ENCODE results near the gene PNN.
"Not testable (repeated sequence)": the region's sequence is repeated elsewhere in the genome, so short reads cannot be mapped to it uniquely, and the experiment has no call there.

Gene PNN

GRCh38 chr14:39181026-39181692, 6.1 kb downstream of the PNN start:
- no peak for DNase-seq

GRCh38 chr14:39181693-39182047, 6.6 kb downstream of the PNN start:
- DNase-seq: no peak

GRCh38 chr14:39182770-39183684, 8.0 kb downstream of the PNN start:
- no peak for DNase-seq

GRCh38 chr14:39183685-39184003, 8.6 kb downstream of the PNN start:
- not testable (repeated sequence) for DNase-seq

GRCh38 chr14:39184628-39185255, 9.7 kb downstream of the PNN start:
- DNase-seq: no peak

GRCh38 chr14:39185256-39186049, 10.4 kb downstream of the PNN start:
- no peak for DNase-seq

- no peak for DNase-seq
Measured at GRCh38 chr14:39186941-39187525, 12.0 kb downstream of the PNN start.

- no peak for DNase-seq
Measured at GRCh38 chr14:39203659-39204606, 28.9 kb downstream of the PNN start.

GRCh38 chr14:39207430-39207829, 32.4 kb downstream of the PNN start:
- peak in 1 of 5 experiments; percentile 27 for DNase-seq

GRCh38 chr14:39211109-39211741, 36.2 kb downstream of the PNN start:
- DNase-seq: no peak

- DNase-seq: no peak
Measured at GRCh38 chr14:39212034-39212433, 37.0 kb downstream of the PNN start.

GRCh38 chr14:39212693-39213092, 37.6 kb downstream of the PNN start:
- no peak for DNase-seq

GRCh38 chr14:39217214-39217879, 42.3 kb downstream of the PNN start:
- DNase-seq: no peak

- peak in 1 of 5 experiments; percentile 9 for DNase-seq
Measured at GRCh38 chr14:39218171-39218769, 43.2 kb downstream of the PNN start.

- DNase-seq: no peak
Measured at GRCh38 chr14:39219075-39219499, 44.0 kb downstream of the PNN start.

- not testable (repeated sequence) for DNase-seq
Measured at GRCh38 chr14:39220473-39220872, 45.4 kb downstream of the PNN start.

GRCh38 chr14:39228044-39228443, 53.0 kb downstream of the PNN start:
- DNase-seq: no peak

GRCh38 chr14:39228509-39229221, 53.6 kb downstream of the PNN start:
- peak in 1 of 5 experiments; percentile 6 for DNase-seq

- DNase-seq: peak in 3 of 5 experiments; percentile 29 to 98 (median 73)
Measured at GRCh38 chr14:39229222-39229543, 54.1 kb downstream of the PNN start.
